GM19455 (cell line): Measurements from ENCODE around the gene RPL39L.
A peak's percentile ranks its signal among the peaks of the same experiment; 100 is the strongest.
"Not testable (repeated sequence)": the region's sequence is repeated elsewhere in the genome, so short reads cannot be mapped to it uniquely, and the experiment has no call there.

Source experiments
- ATAC-seq: cut with Tn5 transposase; IDR thresholded peaks from one replicate; pipeline ENCODE4 v1.9.1; 2021; ENCODE audit not compliant: unreplicated experiment

RPL39L gene

GRCh38 chr3:187145149-187145895 is 6.0 kb upstream of the RPL39L start:
- no peak for ATAC-seq

- ATAC-seq, result no peak
Measured at GRCh38 chr3:187139895-187140253, 578 bp upstream of the RPL39L start.

GRCh38 chr3:187136936-187137335 is 2.4 kb downstream of the RPL39L start:
- no peak for ATAC-seq

- no peak for ATAC-seq
Measured at GRCh38 chr3:187136337-187136736, 3.0 kb downstream of the RPL39L start.

- not testable (repeated sequence) for ATAC-seq
Measured at GRCh38 chr3:187135172-187135690, 4.1 kb downstream of the RPL39L start.

- ATAC-seq, result not testable (repeated sequence)
Measured at GRCh38 chr3:187133181-187133580, 6.1 kb downstream of the RPL39L start.

- ATAC-seq, result no peak
Measured at GRCh38 chr3:187132666-187133065, 6.6 kb downstream of the RPL39L start.

- no peak for ATAC-seq
Measured at GRCh38 chr3:187131981-187132380, 7.3 kb downstream of the RPL39L start.

- peak; percentile 81 for ATAC-seq
Measured at GRCh38 chr3:187130346-187131066, 8.8 kb downstream of the RPL39L start.

GRCh38 chr3:187125319-187126031 is 13.8 kb downstream of the RPL39L start:
- ATAC-seq, result peak; percentile 72

GRCh38 chr3:187122261-187122660 is 17.0 kb downstream of the RPL39L start:
- ATAC-seq, result no peak

- ATAC-seq, result no peak
Measured at GRCh38 chr3:187120326-187120725, 19.0 kb downstream of the RPL39L start.

GRCh38 chr3:187114511-187114910 is 24.8 kb downstream of the RPL39L start:
- ATAC-seq, result no peak

- ATAC-seq, result no peak
Measured at GRCh38 chr3:187112934-187113793, 26.1 kb downstream of the RPL39L start.

GRCh38 chr3:187110156-187110555 is 29.1 kb downstream of the RPL39L start:
- ATAC-seq, result no peak

- ATAC-seq, result no peak
Measured at GRCh38 chr3:187107989-187108388, 31.3 kb downstream of the RPL39L start.

GRCh38 chr3:187105700-187106099 is 33.6 kb downstream of the RPL39L start:
- no peak for ATAC-seq

GRCh38 chr3:187104933-187105332 is 34.4 kb downstream of the RPL39L start:
- no peak for ATAC-seq

- no peak for ATAC-seq
Measured at GRCh38 chr3:187104342-187104741, 35.0 kb downstream of the RPL39L start.

- no peak for ATAC-seq
Measured at GRCh38 chr3:187103251-187103650, 36.0 kb downstream of the RPL39L start.
